ENCODE data around the gene RAB3D.

DNA sequence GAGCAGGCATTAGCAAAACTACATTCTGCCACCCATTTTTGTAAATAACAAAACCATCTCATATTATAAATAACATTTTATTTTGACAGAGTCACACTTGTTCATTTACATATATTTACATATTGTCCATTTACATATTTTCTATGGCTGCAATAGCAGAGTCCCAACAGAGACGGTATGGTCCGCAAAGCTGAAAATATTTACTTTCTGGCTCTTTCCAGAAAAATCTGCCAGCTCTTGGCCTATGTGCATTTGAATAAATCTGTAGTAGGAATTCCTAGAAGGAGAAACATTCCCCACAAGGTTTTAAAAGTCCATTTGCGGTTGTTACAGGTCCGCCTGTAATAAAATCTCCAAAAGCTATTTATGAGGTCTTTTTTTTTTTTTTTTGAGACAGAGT lies 49.2 kb downstream of the RAB3D start:
- no peak for TF ChIP-seq SUZ12 (IDR thresholded peaks at IDR 0.05)
- TF ChIP-seq TARDBP (IDR thresholded peaks at IDR 0.05) = no peak
- TF ChIP-seq SP1 (IDR thresholded peaks at IDR 0.05) = no peak
- no peak for TF ChIP-seq FOXM1 (IDR thresholded peaks at IDR 0.05; ENCODE audit: borderline replicate concordance)
- TF ChIP-seq ZNF384 (IDR thresholded peaks at IDR 0.05) = peak; percentile 34; the same call in 1 of the 2 replicates
- TF ChIP-seq HDGF (IDR thresholded peaks at IDR 0.05; ENCODE audit: borderline replicate concordance) = no peak
- no peak for TF ChIP-seq FOXA1 (IDR thresholded peaks at IDR 0.05)
- TF ChIP-seq BHLHE40 (IDR thresholded peaks at IDR 0.05; ENCODE audit: borderline replicate concordance) = no peak

All from HEK293T (cell line).